H1 (cell line): ENCODE data around the gene GOLGA2.

Experiments used
- CHD1 ChIP-seq: IDR thresholded peaks from 2 replicates; pipeline ENCODE4 v1.6.1; 2012; ENCODE audit warnings: low read depth, low read length, improper control_type of control experiment
- CTCF ChIP-seq, 3 experiments: IDR thresholded peaks; 1 replicate in 2 of 3; 2 replicates in 1 of 3; pipeline versions ENCODE4 v1.5.1 to v1.6.1; 2011; ENCODE audit warnings: low read length in 3 of 3, mild to moderate bottlenecking in 3 of 3, inconsistent platforms in 2 of 3, low read depth in 1 of 3, moderate library complexity in 1 of 3; ENCODE audit not compliant: insufficient read depth in 1 of 3; ENCODE audit errors: control extremely low read depth in 1 of 3
- EP300 ChIP-seq, 2 experiments: IDR thresholded peaks; 1 replicate in 1 of 2; 2 replicates in 1 of 2; pipeline ENCODE4 v1.6.1; 2011 to 2012; ENCODE audit warnings: low read depth in 2 of 2, low read length in 2 of 2, mild to moderate bottlenecking in 2 of 2, borderline replicate concordance in 1 of 2, inconsistent platforms in 1 of 2, moderate library complexity in 1 of 2
- EZH2 ChIP-seq: fragments of 200-600 bp; sonication (generic); IDR thresholded peaks from 2 replicates; pipeline ENCODE4 v1.7.1; 2012; ENCODE audit warnings: low read depth, mild to moderate bottlenecking, moderate library complexity, low read length, inconsistent platforms; ENCODE audit not compliant: severe bottlenecking
- GABPA ChIP-seq: IDR thresholded peaks from 2 replicates; pipeline ENCODE4 v1.6.1; 2011; ENCODE audit warnings: mild to moderate bottlenecking, low read length, moderate library complexity, borderline replicate concordance; ENCODE audit not compliant: insufficient read depth
- KDM1A ChIP-seq: fragments of 200-600, 300-600 bp; sonication (generic); IDR thresholded peaks from 2 replicates; pipeline ENCODE4 v1.7.1; 2016; ENCODE audit warnings: mild to moderate bottlenecking, low read length, borderline replicate concordance
- POLR2A ChIP-seq, 2 experiments: IDR thresholded peaks; 1 replicate in 1 of 2; 2 replicates in 1 of 2; pipeline ENCODE4 v1.6.1; 2011; ENCODE audit warnings: low read depth in 2 of 2, low read length in 2 of 2, mild to moderate bottlenecking in 2 of 2; ENCODE audit errors: control extremely low read depth in 1 of 2
- POLR2AphosphoS5 ChIP-seq: IDR thresholded peaks from 2 replicates; pipeline ENCODE4 v1.6.1; 2011; ENCODE audit warnings: low read depth, low read length
- TBP ChIP-seq: IDR thresholded peaks from 2 replicates; pipeline ENCODE4 v1.6.1; 2011; ENCODE audit warnings: low read depth, low read length, improper control_type of control experiment
- USF2 ChIP-seq: IDR thresholded peaks from 2 replicates; pipeline ENCODE4 v1.6.1; 2011; ENCODE audit warnings: low read length, improper control_type of control experiment
- TF ChIP-seq, protein P1 (sequence below): IDR thresholded peaks from 2 replicates; pipeline ENCODE4 v1.6.1; 2012; ENCODE audit warnings: inconsistent platforms

GRCh38 chr9:128276574-128277270 is 915 bp upstream of the GOLGA2 start:
- TF ChIP-seq CTCF (IDR thresholded peaks at IDR 0.05; ENCODE audit: control extremely low read depth in 1 of 3, insufficient read depth in 1 of 3, low read depth in 1 of 3, low read length in 3 of 3): no peak
- TF ChIP-seq TBP: no peak
- no peak for TF ChIP-seq EZH2
- no peak for TF ChIP-seq CHD1
- no peak; the same call in 1 of the 2 replicates for TF ChIP-seq POLR2AphosphoS5
- no peak for TF ChIP-seq KDM1A
- no peak for TF ChIP-seq USF2
- no peak for TF ChIP-seq EP300 (IDR thresholded peaks at IDR 0.05; ENCODE audit: borderline replicate concordance in 1 of 2, low read depth in 2 of 2, low read length in 2 of 2)
- no peak for TF ChIP-seq POLR2A (IDR thresholded peaks at IDR 0.05; ENCODE audit: control extremely low read depth in 1 of 2, low read depth in 2 of 2, low read length in 2 of 2)
- TF ChIP-seq, protein P1, sequence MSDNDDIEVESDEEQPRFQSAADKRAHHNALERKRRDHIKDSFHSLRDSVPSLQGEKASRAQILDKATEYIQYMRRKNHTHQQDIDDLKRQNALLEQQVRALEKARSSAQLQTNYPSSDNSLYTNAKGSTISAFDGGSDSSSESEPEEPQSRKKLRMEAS: no peak
- no peak for TF ChIP-seq GABPA
